ENCODE data around the gene TRIM10.
"Not testable (repeated sequence)": the region's sequence is repeated elsewhere in the genome, so short reads cannot be mapped to it uniquely, and the experiment has no call there.

Gene TRIM10

GRCh38 chr6:30172681-30173080 is 11.7 kb upstream of the TRIM10 start:
- no peak for DNase-seq (ENCODE audit: extremely low spot score)
- POLR2A ChIA-PET: no interaction called here
- CTCF ChIA-PET: no interaction called here
- no peak for TF ChIP-seq CTCF (IDR thresholded peaks at IDR 0.05; ENCODE audit: control extremely low read depth, extremely low read depth, low read depth, missing control alignments)

GRCh38 chr6:30171677-30172471 is 10.9 kb upstream of the TRIM10 start:
- no peak for TF ChIP-seq CTCF (IDR thresholded peaks at IDR 0.05; ENCODE audit: control extremely low read depth, extremely low read depth, low read depth, missing control alignments)
- ChIA-PET POLR2A (no interaction called here), CTCF (interaction anchor here (0.9 to 1.2 kb wide), 3 partner anchors 22 to 70 kb away, joined by 3 read pairs; no protein-coding TSS in a partner anchor)
- no peak for DNase-seq (ENCODE audit: extremely low spot score)

- DNase-seq (ENCODE audit: extremely low spot score): peak; percentile 66
- TF ChIP-seq CTCF (IDR thresholded peaks at IDR 0.05; ENCODE audit: control extremely low read depth, extremely low read depth, low read depth, missing control alignments): peak; percentile 64
- ChIA-PET CTCF (interaction anchor here (1.1 to 1.8 kb wide), 3 partner anchors 24 to 68 kb away, joined by 3 to 10 read pairs (median 3); no protein-coding TSS in a partner anchor), POLR2A (no interaction called here)
Measured at GRCh38 chr6:30169658-30170614, 8.9 kb upstream of the TRIM10 start.

GRCh38 chr6:30168741-30169140 is 7.7 kb upstream of the TRIM10 start:
- TF ChIP-seq CTCF (IDR thresholded peaks at IDR 0.05; ENCODE audit: control extremely low read depth, extremely low read depth, low read depth, missing control alignments): no peak
- DNase-seq (ENCODE audit: extremely low spot score): no peak
- ChIA-PET POLR2A (no interaction called here), CTCF (interaction anchor here (0.7 to 3.3 kb wide), 6 partner anchors 11 to 67 kb away, joined by 3 to 17 read pairs (median 6); no protein-coding TSS in a partner anchor)

- no peak for DNase-seq (ENCODE audit: extremely low spot score)
- CTCF ChIA-PET: interaction anchor here (1.0 to 3.3 kb wide), 5 partner anchors 12 to 65 kb away, joined by 3 to 17 read pairs (median 7); no protein-coding TSS in a partner anchor
- no peak for TF ChIP-seq CTCF (IDR thresholded peaks at IDR 0.05; ENCODE audit: control extremely low read depth, extremely low read depth, low read depth, missing control alignments)
- POLR2A ChIA-PET: no interaction called here
Measured at GRCh38 chr6:30167101-30167500, 6.1 kb upstream of the TRIM10 start.

GRCh38 chr6:30165238-30165637 is 4.2 kb upstream of the TRIM10 start:
- CTCF ChIA-PET: interaction anchor here (1.3 to 3.3 kb wide), 2 partner anchors 10 to 33 kb away, joined by 3 to 11 read pairs; no protein-coding TSS in a partner anchor
- not testable (repeated sequence) for DNase-seq (ENCODE audit: extremely low spot score)

More at GRCh38 chr6:30165238-30165637, 4.2 kb upstream of the TRIM10 start:
- POLR2A ChIA-PET: not testable (repeated sequence)
